Mucosa of descending colon (tissue), 3 donors: Measurements from ENCODE around the gene FBXO46. TPM values are rescaled to one million over a fixed set of nuclear protein-coding genes. Genes with fewer than 3 reads are reported as not detected.

Experiments used
- ATAC-seq: fragments of 200-7000 bp; cut with Tn5 transposase; one replicate; pipeline ENCODE4 v1.9.1; 2020; ENCODE audit warnings: mild to moderate bottlenecking, moderate library complexity
- DNase-seq, 3 donors: peaks; one replicate each; pipeline ENCODE4 v3.0.0-alpha.2; 2020
- H3K36me3 ChIP-seq: fragments of 200-600 bp; one replicate; pipeline ENCODE4 v1.8.0; 2021; ENCODE audit warnings: low read depth, mild to moderate bottlenecking
- H3K4me1 ChIP-seq: fragments of 200-600 bp; one replicate; pipeline ENCODE4 v1.8.0; 2021; ENCODE audit warnings: low read depth, mild to moderate bottlenecking
- H3K4me3 ChIP-seq: fragments of 200-600 bp; one replicate; pipeline ENCODE4 v1.8.0; 2021; ENCODE audit warnings: mild to moderate bottlenecking
- H3K9me3 ChIP-seq: fragments of 200-600 bp; one replicate; pipeline ENCODE4 v1.8.0; 2021; ENCODE audit warnings: mild to moderate bottlenecking
- intact Hi-C, 2 donors: fragments of 100-400 bp; cut with DNase I in 1 of 2; cut with micrococcal nuclease in 1 of 2; formaldehyde crosslinking; loops; one replicate each; pipeline versions ENCODE4 v1.11.0 to v1.11.1; 2022; cut with DNase I, micrococcal nuclease
- total RNA-seq, 3 donors: library from RNA; stranded (reverse); fragmentation: NEBNext Ultra II Directional in 2 of 3; extraction: Animal tissue kit (Norgen Biotek cat#: 25700) in 2 of 3; gene quantifications; one replicate each; pipeline versions ENCODE4 v1.2.1 to v1.2.4, GENCODE V29; 2021 to 2023
- TF ChIP-seq, protein P1 (sequence below): fragments of 200-600 bp; IDR thresholded peaks from one replicate; pipeline ENCODE4 v1.8.0; 2022; ENCODE audit warnings: antibody characterized with exemption, mild to moderate bottlenecking
- donor health status: DM: no; HTN: no; CAD: no; lungs with moderate emphysema.
- donor health status: DM: no; HTN: no; CAD: no.
- donor health status: DM: no; HTN: yes; CAD: no.

Gene FBXO46
- total RNA-seq, 3 donors from 2014 or later = 30.1 to 34.0 (median 32.3) TPM

GRCh38 chr19:45767881-45768654 lies 37.4 kb upstream of the FBXO46 start:
- H3K36me3 ChIP-seq = no peaks in the 10 kb centered on the region
- DNase-seq (peak; percentile 69 to 81 (median 74)), ATAC-seq (peak; percentile 2)
- intact Hi-C loops = no loop called here
- TF ChIP-seq, protein P1, sequence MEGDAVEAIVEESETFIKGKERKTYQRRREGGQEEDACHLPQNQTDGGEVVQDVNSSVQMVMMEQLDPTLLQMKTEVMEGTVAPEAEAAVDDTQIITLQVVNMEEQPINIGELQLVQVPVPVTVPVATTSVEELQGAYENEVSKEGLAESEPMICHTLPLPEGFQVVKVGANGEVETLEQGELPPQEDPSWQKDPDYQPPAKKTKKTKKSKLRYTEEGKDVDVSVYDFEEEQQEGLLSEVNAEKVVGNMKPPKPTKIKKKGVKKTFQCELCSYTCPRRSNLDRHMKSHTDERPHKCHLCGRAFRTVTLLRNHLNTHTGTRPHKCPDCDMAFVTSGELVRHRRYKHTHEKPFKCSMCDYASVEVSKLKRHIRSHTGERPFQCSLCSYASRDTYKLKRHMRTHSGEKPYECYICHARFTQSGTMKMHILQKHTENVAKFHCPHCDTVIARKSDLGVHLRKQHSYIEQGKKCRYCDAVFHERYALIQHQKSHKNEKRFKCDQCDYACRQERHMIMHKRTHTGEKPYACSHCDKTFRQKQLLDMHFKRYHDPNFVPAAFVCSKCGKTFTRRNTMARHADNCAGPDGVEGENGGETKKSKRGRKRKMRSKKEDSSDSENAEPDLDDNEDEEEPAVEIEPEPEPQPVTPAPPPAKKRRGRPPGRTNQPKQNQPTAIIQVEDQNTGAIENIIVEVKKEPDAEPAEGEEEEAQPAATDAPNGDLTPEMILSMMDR = no peak
- H3K9me3 ChIP-seq = no peaks in the 10 kb centered on the region
- H3K4me3 ChIP-seq = peak overlapping the region; percentile 52
- H3K4me1 ChIP-seq = peaks cover 30% of the 10 kb centered on the region

GRCh38 chr19:45767410-45767880 lies 36.7 kb upstream of the FBXO46 start:
- H3K9me3 ChIP-seq = no peaks in the 10 kb centered on the region
- H3K4me1 ChIP-seq = peaks cover 30% of the 10 kb centered on the region
- peak; percentile 3 for ATAC-seq
- intact Hi-C loops = no loop called here
- DNase-seq = peak; percentile 69 to 82 (median 81)
- TF ChIP-seq, protein P1 = no peak
- no peaks in the 10 kb centered on the region for H3K36me3 ChIP-seq
- H3K4me3 ChIP-seq = peak overlapping the region; percentile 52

- H3K4me3 ChIP-seq = no peak overlapping the region
- no peak for ATAC-seq
- intact Hi-C loops = no loop called here
- H3K9me3 ChIP-seq = no peaks in the 10 kb centered on the region
- peaks cover 30% of the 10 kb centered on the region for H3K4me1 ChIP-seq
- H3K36me3 ChIP-seq = no peaks in the 10 kb centered on the region
- TF ChIP-seq, protein P1 = no peak
- no peak for DNase-seq
Observed at GRCh38 chr19:45766869-45767346, 36.2 kb upstream of the FBXO46 start.

- no peak overlapping the region for H3K4me3 ChIP-seq
- H3K9me3 ChIP-seq = no peaks in the 10 kb centered on the region
- intact Hi-C loops = no loop called here
- no peak for ATAC-seq
- H3K4me1 ChIP-seq = peaks cover 30% of the 10 kb centered on the region
- no peaks in the 10 kb centered on the region for H3K36me3 ChIP-seq
- no peak for DNase-seq
- TF ChIP-seq, protein P1 = no peak
Observed at GRCh38 chr19:45766296-45766868, 35.7 kb upstream of the FBXO46 start.

- ATAC-seq (no peak), DNase-seq (no peak)
- H3K9me3 ChIP-seq = no peaks in the 10 kb centered on the region
- intact Hi-C loops = no loop called here
- no peak overlapping the region for H3K4me3 ChIP-seq
- H3K4me1 ChIP-seq = peaks cover 24% of the 10 kb centered on the region
- TF ChIP-seq, protein P1 = no peak
- H3K36me3 ChIP-seq = no peaks in the 10 kb centered on the region
Observed at GRCh38 chr19:45765702-45766295, 35.1 kb upstream of the FBXO46 start.
